ENCODE data around the gene ZFYVE26.

Gene ZFYVE26

DNA sequence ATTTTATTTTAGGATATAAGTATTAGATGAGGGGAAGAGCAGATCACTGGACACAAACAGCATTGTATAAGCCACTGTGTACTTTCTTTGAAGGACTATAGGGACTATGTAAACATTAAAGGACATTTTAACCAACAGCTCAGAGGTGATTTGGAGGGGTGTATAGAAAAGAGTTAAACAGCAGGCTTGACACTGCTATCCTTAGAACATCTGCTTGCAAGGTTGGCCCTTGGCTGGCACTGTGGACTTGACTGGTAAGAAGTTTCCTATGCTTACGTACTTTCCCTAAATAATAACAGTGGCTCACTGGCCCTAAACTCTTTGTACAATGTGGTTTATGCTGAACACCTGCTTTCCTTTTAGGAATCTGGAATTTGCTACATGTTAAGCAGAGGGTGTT, 28.7 kb downstream of the ZFYVE26 start:
- no peak overlapping the region for H3K4me3 ChIP-seq
- DNase-seq (ENCODE audit: low read depth, low spot score), result no peak
- no peak overlapping the region for H3K9ac ChIP-seq (ENCODE audit: insufficient read length)
- no peaks in the 10 kb centered on the region for H3K9me3 ChIP-seq (ENCODE audit: low read depth, low read length)
- no peak for TF ChIP-seq EZH2 (IDR thresholded peaks at IDR 0.05)
- TF ChIP-seq POLR2AphosphoS5 (IDR thresholded peaks at IDR 0.05; ENCODE audit: borderline replicate concordance, low read depth, low read length), result no peak
- no peak for TF ChIP-seq FOXP2 (optimal IDR thresholded peaks at IDR 0.05; ENCODE audit: control extremely low read depth, extremely low read length, insufficient read depth)
- peaks cover 61% of the 10 kb centered on the region for H3K36me3 ChIP-seq (ENCODE audit: insufficient read depth, low read length)
- H3K27ac ChIP-seq, result no peak overlapping the region

- TF ChIP-seq POLR2AphosphoS5 (IDR thresholded peaks at IDR 0.05; ENCODE audit: borderline replicate concordance, low read depth, low read length) (no peak), FOXP2 (optimal IDR thresholded peaks at IDR 0.05; ENCODE audit: control extremely low read depth, extremely low read length, insufficient read depth) (no peak), EZH2 (IDR thresholded peaks at IDR 0.05) (no peak)
- Histone ChIP-seq H3K9me3 (ENCODE audit: low read depth, low read length) (no peaks in the 10 kb centered on the region), H3K36me3 (ENCODE audit: insufficient read depth, low read length) (peaks cover 70% of the 10 kb centered on the region), H3K4me3 (no peak overlapping the region), H3K27ac (no peak overlapping the region), H3K9ac (ENCODE audit: insufficient read length) (no peak overlapping the region)
- DNase-seq (ENCODE audit: low read depth, low spot score), result no peak
Observed at GRCh38 chr14:67785270-67786109, 30.9 kb downstream of the ZFYVE26 start.

- Histone ChIP-seq H3K9me3 (ENCODE audit: low read depth, low read length) (no peaks in the 10 kb centered on the region), H3K36me3 (ENCODE audit: insufficient read depth, low read length) (peaks cover 64% of the 10 kb centered on the region), H3K27ac (no peak overlapping the region), H3K4me3 (no peak overlapping the region), H3K9ac (ENCODE audit: insufficient read length) (no peak overlapping the region)
- no peak for DNase-seq (ENCODE audit: low read depth, low spot score)
- TF ChIP-seq FOXP2 (optimal IDR thresholded peaks at IDR 0.05; ENCODE audit: control extremely low read depth, extremely low read length, insufficient read depth) (no peak), POLR2AphosphoS5 (IDR thresholded peaks at IDR 0.05; ENCODE audit: borderline replicate concordance, low read depth, low read length) (no peak), EZH2 (IDR thresholded peaks at IDR 0.05) (no peak)
Observed at GRCh38 chr14:67784244-67784823, 32.1 kb downstream of the ZFYVE26 start.

DNA sequence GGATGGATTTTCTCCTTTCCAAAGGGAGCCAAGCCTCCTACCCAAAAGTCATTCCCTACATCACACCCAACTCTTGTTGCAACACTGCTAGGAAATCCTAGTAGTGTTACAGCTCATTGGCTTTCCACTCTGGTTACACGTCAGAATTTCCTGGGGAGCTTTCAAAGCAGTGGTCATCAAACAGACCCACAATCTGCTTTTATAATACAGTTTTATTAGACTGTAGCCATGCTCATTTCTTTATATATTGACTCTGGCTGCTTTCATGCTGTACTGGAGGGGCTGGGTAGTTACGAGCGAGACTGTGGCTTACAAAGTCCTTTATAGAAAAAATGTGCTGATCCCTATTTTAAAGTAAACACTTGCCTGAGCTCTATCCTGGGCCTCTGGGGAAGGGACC, 34.3 kb downstream of the ZFYVE26 start:
- TF ChIP-seq POLR2AphosphoS5 (IDR thresholded peaks at IDR 0.05; ENCODE audit: borderline replicate concordance, low read depth, low read length) (no peak), EZH2 (IDR thresholded peaks at IDR 0.05) (no peak), FOXP2 (optimal IDR thresholded peaks at IDR 0.05; ENCODE audit: control extremely low read depth, extremely low read length, insufficient read depth) (no peak)
- no peak for DNase-seq (ENCODE audit: low read depth, low spot score)
- no peak overlapping the region for H3K4me3 ChIP-seq
- H3K9me3 ChIP-seq (ENCODE audit: low read depth, low read length), result no peaks in the 10 kb centered on the region
- no peak overlapping the region for H3K9ac ChIP-seq (ENCODE audit: insufficient read length)
- peaks cover 63% of the 10 kb centered on the region for H3K36me3 ChIP-seq (ENCODE audit: insufficient read depth, low read length)
- no peak overlapping the region for H3K27ac ChIP-seq

DNA sequence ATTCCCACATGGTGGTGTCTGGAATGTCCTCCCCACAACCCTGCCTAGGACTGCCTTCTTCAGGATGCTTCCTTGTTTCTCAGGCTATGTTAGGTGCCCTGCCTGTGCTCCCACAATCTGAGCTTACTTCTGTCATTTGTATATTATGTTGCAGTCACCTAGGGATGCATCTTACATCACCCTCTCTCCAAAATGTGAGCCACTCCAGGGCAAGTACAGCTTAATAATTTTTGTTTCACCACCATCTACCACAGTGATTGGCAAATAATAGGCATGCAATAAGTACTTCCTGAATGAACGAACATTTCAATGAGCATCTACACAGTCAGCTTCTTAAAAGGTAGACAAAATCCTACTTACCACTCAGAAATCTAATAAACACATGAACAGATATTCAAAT, 37.6 kb downstream of the ZFYVE26 start:
- Histone ChIP-seq H3K9me3 (ENCODE audit: low read depth, low read length) (no peaks in the 10 kb centered on the region), H3K27ac (no peak overlapping the region), H3K4me3 (no peak overlapping the region), H3K36me3 (ENCODE audit: insufficient read depth, low read length) (peaks cover 73% of the 10 kb centered on the region), H3K9ac (ENCODE audit: insufficient read length) (no peak overlapping the region)
- no peak for TF ChIP-seq FOXP2 (optimal IDR thresholded peaks at IDR 0.05; ENCODE audit: control extremely low read depth, extremely low read length, insufficient read depth)
- no peak for TF ChIP-seq EZH2 (IDR thresholded peaks at IDR 0.05)
- no peak for TF ChIP-seq POLR2AphosphoS5 (IDR thresholded peaks at IDR 0.05; ENCODE audit: borderline replicate concordance, low read depth, low read length)
- DNase-seq (ENCODE audit: low read depth, low spot score), result no peak

DNA sequence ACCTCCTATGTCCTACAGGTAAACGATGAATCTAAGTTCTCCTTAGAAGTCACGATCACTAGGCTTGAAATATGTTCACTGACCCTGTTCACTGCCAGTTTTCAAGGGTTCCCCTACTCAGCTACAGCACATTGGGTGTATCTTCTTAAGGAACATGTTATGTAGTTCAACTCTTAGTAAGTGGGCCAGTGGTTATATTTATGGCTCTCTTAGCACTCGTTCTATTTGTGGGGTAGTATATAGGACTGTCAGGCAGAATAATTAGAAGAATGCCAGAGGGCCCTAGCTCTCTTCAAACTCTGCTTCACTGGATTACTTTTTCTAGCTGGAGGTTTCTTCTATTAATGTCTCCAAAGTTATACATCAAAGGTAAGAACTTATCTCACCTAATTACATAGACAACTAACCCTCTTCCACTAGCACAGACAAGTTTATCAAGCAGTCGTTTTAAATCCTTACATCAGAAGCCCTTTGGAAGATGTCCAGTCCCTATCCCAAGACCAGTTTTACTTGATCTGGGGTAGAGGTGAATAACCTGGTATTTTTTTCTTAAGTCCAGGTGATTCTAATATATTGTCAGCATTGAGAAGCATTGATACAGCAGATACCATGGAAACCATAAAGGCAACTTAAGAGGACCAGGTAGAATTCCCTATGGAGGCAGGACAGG, 39.6 kb downstream of the ZFYVE26 start:
- no peak overlapping the region for H3K4me3 ChIP-seq
- TF ChIP-seq EZH2 (IDR thresholded peaks at IDR 0.05) (no peak), POLR2AphosphoS5 (IDR thresholded peaks at IDR 0.05; ENCODE audit: borderline replicate concordance, low read depth, low read length) (no peak), FOXP2 (optimal IDR thresholded peaks at IDR 0.05; ENCODE audit: control extremely low read depth, extremely low read length, insufficient read depth) (no peak)
- no peak overlapping the region for H3K27ac ChIP-seq
- H3K36me3 ChIP-seq (ENCODE audit: insufficient read depth, low read length), result peaks cover 62% of the 10 kb centered on the region
- H3K9me3 ChIP-seq (ENCODE audit: low read depth, low read length), result no peaks in the 10 kb centered on the region
- DNase-seq (ENCODE audit: low read depth, low spot score), result no peak
- H3K9ac ChIP-seq (ENCODE audit: insufficient read length), result no peak overlapping the region

- Histone ChIP-seq H3K36me3 (ENCODE audit: insufficient read depth, low read length) (peaks cover 75% of the 10 kb centered on the region), H3K9ac (ENCODE audit: insufficient read length) (no peak overlapping the region), H3K4me3 (no peak overlapping the region), H3K9me3 (ENCODE audit: low read depth, low read length) (no peaks in the 10 kb centered on the region), H3K27ac (no peak overlapping the region)
- no peak for DNase-seq (ENCODE audit: low read depth, low spot score)
- TF ChIP-seq POLR2AphosphoS5 (IDR thresholded peaks at IDR 0.05; ENCODE audit: borderline replicate concordance, low read depth, low read length), result no peak
- no peak for TF ChIP-seq FOXP2 (optimal IDR thresholded peaks at IDR 0.05; ENCODE audit: control extremely low read depth, extremely low read length, insufficient read depth)
- no peak for TF ChIP-seq EZH2 (IDR thresholded peaks at IDR 0.05)
Observed at GRCh38 chr14:67773844-67774377, 42.5 kb downstream of the ZFYVE26 start.

DNA sequence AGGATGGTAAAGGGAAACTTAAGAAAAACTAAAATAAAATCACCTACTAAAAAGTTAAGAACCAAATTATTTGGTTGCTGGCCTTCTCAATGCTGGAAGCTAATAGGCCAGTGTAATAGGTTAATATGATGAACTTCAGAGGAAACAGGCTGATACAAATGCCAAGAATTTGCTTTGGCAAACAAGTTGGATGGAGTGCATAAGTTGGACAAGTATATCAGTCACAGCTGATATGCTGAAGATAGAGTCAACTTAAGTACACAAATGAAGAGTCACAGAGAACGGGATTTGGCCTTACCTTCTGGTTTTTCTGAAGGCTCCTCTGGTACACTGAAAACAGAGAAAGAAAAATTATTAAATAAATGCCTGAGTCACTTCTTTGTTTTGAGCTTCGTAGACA, 48.2 kb downstream of the ZFYVE26 start:
- TF ChIP-seq EZH2 (IDR thresholded peaks at IDR 0.05) (no peak), POLR2AphosphoS5 (IDR thresholded peaks at IDR 0.05; ENCODE audit: borderline replicate concordance, low read depth, low read length) (no peak), FOXP2 (optimal IDR thresholded peaks at IDR 0.05; ENCODE audit: control extremely low read depth, extremely low read length, insufficient read depth) (no peak)
- Histone ChIP-seq H3K36me3 (ENCODE audit: insufficient read depth, low read length) (peaks cover 57% of the 10 kb centered on the region), H3K27ac (no peak overlapping the region), H3K9ac (ENCODE audit: insufficient read length) (no peak overlapping the region), H3K9me3 (ENCODE audit: low read depth, low read length) (no peaks in the 10 kb centered on the region), H3K4me3 (no peak overlapping the region)
- DNase-seq (ENCODE audit: low read depth, low spot score), result no peak
